ENCODE measurements around the gene ITIH1. TPM values are rescaled to one million over a fixed set of nuclear protein-coding genes. Genes with fewer than 3 reads are reported as not detected.

Gene ITIH1, protein sequence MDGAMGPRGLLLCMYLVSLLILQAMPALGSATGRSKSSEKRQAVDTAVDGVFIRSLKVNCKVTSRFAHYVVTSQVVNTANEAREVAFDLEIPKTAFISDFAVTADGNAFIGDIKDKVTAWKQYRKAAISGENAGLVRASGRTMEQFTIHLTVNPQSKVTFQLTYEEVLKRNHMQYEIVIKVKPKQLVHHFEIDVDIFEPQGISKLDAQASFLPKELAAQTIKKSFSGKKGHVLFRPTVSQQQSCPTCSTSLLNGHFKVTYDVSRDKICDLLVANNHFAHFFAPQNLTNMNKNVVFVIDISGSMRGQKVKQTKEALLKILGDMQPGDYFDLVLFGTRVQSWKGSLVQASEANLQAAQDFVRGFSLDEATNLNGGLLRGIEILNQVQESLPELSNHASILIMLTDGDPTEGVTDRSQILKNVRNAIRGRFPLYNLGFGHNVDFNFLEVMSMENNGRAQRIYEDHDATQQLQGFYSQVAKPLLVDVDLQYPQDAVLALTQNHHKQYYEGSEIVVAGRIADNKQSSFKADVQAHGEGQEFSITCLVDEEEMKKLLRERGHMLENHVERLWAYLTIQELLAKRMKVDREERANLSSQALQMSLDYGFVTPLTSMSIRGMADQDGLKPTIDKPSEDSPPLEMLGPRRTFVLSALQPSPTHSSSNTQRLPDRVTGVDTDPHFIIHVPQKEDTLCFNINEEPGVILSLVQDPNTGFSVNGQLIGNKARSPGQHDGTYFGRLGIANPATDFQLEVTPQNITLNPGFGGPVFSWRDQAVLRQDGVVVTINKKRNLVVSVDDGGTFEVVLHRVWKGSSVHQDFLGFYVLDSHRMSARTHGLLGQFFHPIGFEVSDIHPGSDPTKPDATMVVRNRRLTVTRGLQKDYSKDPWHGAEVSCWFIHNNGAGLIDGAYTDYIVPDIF
- total RNA-seq, result not detected in 2 replicates

DNA sequence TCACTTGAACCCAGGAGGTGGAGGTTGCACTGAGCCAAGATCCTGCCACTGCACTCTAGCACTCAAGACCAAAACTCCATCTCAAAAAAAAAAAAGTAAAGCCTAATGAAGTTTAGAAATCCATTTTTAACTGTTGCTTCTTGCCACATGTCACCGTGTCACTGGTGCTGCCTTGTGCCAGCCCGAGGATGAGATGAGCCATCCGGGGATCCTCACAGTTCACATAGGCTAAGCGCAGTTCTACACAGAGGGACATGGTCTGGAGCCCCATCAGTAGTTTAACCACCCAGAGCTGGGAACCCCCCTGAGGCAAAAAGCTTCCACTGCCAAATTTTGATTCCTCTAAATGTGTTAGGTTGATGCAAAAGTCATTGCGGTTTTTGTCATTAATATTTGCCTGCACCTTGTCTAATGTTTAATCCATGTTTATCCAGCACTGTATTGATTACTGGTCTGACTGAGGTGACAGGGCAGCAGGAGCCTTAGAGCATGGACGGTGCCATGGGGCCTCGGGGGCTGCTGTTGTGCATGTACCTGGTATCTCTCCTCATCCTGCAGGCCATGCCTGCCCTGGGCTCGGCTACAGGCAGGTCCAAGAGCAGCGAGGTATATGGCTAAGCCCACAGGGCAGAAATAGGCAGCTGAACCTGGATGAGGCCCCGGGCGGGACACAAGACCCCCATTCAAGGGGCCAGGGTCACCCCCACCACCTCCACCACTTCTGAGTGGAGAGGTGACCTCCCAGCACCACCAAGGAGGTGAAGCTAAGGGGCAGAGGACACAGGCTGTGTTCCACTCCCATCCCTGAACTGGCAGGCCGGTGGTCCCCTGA lies at the start of gene ITIH1:
Gene ITIH1, plus strand, starts transcription at position 473 of the 832 bp plus-strand sequence. Its CDS starts 17 bp downstream, at position 490.

DNA sequence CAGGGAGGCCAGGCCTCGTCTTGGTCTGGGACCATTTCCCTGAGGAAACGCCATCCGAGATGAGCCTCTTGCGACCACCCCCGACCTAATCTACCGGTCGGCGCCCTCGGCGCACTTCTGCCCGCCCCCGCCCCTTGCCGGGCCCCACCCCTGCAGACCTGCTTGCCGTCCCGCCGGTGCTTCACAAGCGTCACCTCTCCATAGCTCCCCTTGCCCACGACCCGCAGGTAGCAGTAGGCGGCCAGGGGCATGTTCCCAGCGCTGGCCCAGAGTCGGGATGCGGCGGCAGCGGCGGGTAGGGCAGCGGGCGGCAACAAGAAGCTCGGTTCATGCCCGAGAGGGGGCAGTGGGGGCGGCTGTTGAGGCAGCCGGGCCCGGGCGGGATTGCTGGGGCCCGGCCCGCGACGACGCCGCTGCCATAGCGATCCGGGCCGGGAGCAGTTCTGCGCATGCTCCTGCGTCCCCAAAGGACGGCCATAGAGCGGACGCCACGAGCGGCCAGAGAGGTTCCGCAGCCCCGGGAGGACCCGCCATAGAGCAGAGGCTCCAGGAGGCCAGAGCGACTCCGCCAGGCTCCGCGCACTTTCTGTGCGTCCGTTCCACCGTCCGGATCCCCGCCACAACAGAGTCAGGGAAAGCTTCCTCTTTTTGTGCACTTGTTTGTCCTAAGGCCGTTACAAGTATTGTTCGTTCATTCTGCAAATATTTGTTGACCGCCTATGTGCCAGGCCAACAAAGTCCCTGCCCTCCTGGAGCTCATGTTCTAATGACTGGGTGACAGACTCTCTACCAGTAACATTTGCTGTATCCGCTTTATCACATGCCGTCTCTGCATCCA lies 6.7 kb upstream of the ITIH1 start, which contains the start of gene NEK4:
Gene NEK4, minus strand, starts transcription at position 445 of the 838 bp plus-strand sequence. Its CDS starts 194 bp downstream, at position 251.

DNA sequence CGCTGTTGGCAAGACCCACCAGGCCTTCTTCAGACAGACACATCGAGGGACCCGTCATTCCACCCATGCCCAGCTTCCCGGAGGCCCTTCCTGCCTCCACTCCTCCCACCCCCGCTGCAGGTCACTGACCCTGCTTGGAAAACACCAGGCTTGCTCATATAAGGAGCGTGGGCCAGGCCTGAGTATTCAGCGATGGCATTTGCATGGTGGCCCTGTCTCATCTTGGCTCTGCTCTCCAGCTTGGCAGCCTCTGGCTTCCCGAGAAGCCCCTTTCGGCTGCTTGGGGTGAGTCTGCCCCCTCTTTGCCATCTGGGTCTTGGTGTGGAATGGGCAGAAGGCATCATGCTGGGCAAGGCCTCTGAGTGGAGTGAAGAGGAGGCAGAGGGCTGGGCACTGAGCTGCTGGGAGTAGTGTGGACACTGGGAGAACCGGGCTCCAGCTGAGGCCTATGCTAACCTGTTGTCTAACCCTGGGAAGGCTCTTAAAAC lies 17.3 kb downstream of the ITIH1 start, which contains the start of gene ITIH3:
Gene ITIH3, plus strand, starts transcription at position 185 of the 488 bp plus-strand sequence. Its CDS starts 8 bp downstream, at position 193.

DNA sequence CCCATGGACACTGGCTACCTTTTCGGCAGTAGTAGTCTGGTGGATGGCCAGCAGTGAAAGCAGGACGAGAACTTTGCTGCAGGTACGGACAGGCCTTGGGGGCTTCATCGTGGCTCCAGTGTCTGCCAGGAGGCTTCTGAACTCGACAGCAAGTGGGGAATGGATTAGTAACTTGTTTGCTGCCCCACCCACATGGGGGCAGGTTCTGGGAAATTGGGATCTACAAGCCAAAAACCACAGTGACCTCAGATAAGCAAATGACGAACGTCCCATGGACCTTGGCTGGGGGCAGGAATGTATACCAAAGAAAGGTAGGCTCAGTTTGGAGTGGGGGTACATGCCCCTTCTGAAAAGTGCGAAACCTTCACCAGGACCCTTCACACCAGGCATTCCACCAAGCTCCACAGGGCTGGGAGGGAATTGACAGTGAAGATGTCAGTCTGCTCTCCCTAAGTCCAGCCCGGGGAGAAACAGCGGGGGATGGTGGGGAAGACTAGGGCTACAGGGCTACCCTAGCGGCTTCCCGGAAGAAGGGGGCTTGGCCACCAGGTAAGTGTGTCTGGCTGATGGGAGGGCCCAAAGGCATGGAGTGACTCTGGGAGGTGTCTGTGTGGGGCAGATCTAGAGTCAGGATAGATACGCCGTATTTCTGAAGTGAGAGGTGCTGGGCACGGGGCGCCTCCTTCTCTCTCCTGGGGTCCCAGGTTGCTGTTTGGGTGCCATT lies 53.3 kb downstream of the ITIH1 start, which contains the start of gene ITIH4:
Gene ITIH4, minus strand, starts transcription at position 138 of the 724 bp plus-strand sequence. Its CDS starts 30 bp downstream, at position 108.

DNA sequence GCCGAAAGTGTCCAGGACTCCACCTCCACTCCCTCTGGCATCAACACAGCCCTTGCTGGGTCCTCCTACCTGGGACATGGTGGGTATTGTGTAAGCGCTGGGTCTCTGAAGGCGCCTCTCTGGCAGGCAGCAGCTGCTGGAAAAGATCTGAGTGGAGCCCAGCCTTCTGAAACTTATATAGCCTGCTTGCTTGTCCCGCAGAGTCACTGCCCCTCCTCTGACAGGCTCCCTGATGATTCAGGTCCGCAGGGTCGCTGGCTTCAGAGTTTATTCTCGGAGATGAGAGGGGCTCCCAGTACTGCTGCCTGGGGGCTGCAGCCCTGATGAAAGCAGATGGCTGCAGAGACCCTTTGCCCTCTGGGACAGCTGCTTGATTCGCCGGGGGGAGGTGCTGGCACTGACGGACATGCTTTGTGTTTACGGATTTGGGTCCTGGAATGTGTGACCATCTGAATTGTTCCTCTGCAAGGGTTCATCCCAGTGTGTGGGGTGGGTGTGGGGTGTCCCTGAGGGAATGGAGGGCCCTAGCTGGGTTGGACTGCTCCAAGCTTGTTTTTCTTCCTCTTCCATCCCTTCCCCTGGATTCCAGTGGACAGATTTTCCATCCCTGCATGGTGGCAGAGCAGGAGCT lies 57.6 kb downstream of the ITIH1 start, which contains the start of gene MUSTN1:
Gene MUSTN1, minus strand, starts transcription at position 149 of the 631 bp plus-strand sequence. Its CDS starts 71 bp downstream, at position 78.

Small RNA genes lying within 50 kb of the gene (small RNA-seq; reads per million reads assigned to genes)
- gene AC006254.2 (ENCODE audit: low replicate concordance) (not detected), gene MUSTN1 (ENCODE audit: low replicate concordance) (not detected)

Other genes starting within 250 kb of the ITIH1 start
- 57.3 and 68.6 TPM in 2 replicates for gene NT5DC2, start 243.7 kb upstream of the ITIH1 start, total RNA-seq
- gene UQCC5, start 241.0 kb upstream of the ITIH1 start, total RNA-seq, result 0.88 and 7.3 TPM in 2 replicates
- 86.4 and 93.6 TPM in 2 replicates for gene PBRM1, start 91.7 kb upstream of the ITIH1 start, total RNA-seq
- gene GNL3, start 91.6 kb upstream of the ITIH1 start, total RNA-seq, result 134 and 171 TPM in 2 replicates
- 80.5 and 96.1 TPM in 2 replicates for gene GLT8D1, start 71.8 kb upstream of the ITIH1 start, total RNA-seq
- 70.2 and 75.5 TPM in 2 replicates for gene SPCS1, start 71.5 kb upstream of the ITIH1 start, total RNA-seq
- 23.2 and 34.8 TPM in 2 replicates for gene NEK4, start 6.7 kb upstream of the ITIH1 start, total RNA-seq
- 0.14 TPM in 1 of 2 replicates, not detected in the other for gene ITIH3, start 17.2 kb downstream of the ITIH1 start, total RNA-seq
- gene ITIH4, start 53.1 kb downstream of the ITIH1 start, total RNA-seq, result 0.57 and 0.88 TPM in 2 replicates
- not detected in 2 replicates for gene MUSTN1, start 57.4 kb downstream of the ITIH1 start, total RNA-seq
- gene STIMATE, start 119.9 kb downstream of the ITIH1 start, total RNA-seq, result 17.1 and 22.0 TPM in 2 replicates

Data from placental pericyte (primary cell).